HG02571 (cell line): ENCODE data around the gene ZNF225.
"Not testable (repeated sequence)": the region's sequence is repeated elsewhere in the genome, so short reads cannot be mapped to it uniquely, and the experiment has no call there.

Experiments used
- ATAC-seq: cut with Tn5 transposase; IDR thresholded peaks from one replicate; pipeline ENCODE4 v1.9.1; 2021; ENCODE audit warnings: mild to moderate bottlenecking, moderate library complexity; ENCODE audit not compliant: unreplicated experiment

ZNF225 gene

GRCh38 chr19:44113138-44113783, at the start of gene ZNF225:
Gene ZNF225 (plus strand): TSS chr19:44113399. CDS start chr19:44115828, 2,429 bp downstream.
- ATAC-seq: peak; percentile 92

GRCh38 chr19:44066305-44066704, 46.9 kb upstream of the ZNF225 start:
- no peak for ATAC-seq

DNA sequence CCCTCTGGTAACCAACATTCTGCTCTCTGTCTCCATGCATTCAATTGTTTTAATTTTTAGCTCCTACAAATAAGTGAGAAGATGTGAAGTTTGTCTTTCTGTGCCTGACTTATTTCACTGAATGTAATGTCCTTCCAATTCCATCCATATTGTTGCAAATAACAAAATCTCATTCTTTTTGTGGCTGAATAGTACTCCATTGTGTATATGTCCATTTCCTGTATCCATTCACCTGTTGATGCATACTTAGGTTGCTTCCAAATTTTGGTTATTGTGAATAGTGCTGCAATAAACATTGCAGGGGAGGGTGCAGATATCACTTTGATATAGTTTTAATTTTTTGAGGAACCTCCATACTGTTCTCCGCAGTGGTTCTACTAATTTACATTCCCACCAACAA, 43.8 kb upstream of the ZNF225 start:
- ATAC-seq: no peak

DNA sequence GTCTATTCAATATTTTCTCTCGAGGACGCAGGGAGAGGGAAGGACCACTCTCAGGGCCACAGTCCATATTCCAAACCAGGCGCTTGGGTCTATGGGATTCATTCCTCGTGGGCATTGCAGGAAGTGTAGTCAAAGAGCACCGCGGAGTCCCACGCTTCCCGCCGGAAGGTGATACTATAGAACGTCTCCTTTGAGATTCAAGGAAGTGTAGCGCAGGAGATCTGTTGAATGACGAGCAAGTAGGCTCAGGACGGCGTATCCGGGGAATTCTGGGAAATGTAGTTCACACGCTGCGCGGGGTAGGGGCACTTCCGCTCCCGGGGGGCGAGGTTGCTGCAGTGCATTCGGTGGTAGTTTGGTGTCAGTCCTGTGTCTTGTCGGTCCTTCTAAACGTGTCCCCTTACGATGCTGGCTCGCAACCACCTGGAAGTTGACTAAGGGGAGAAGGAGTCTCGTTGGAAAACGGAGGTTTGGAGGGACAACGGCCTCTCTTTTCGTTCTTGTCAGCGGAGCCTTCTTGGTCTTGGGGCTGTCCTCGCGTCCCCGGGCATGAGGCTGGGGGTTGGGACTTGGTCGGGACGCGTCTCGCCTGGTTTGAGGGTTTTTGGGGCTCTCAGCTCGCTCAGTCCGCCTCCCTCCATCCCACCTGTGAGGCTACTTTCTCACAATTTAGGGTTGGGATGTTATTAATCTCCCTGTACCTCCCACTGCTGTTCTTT, 41.2 kb upstream of the ZNF225 start, which contains the start of gene ZNF284:
TSS of gene ZNF284 (plus strand) at position 336 of the 719 bp plus-strand sequence. CDS start 4,231 bp downstream, outside the sequence.
- peak; percentile 91 for ATAC-seq

DNA sequence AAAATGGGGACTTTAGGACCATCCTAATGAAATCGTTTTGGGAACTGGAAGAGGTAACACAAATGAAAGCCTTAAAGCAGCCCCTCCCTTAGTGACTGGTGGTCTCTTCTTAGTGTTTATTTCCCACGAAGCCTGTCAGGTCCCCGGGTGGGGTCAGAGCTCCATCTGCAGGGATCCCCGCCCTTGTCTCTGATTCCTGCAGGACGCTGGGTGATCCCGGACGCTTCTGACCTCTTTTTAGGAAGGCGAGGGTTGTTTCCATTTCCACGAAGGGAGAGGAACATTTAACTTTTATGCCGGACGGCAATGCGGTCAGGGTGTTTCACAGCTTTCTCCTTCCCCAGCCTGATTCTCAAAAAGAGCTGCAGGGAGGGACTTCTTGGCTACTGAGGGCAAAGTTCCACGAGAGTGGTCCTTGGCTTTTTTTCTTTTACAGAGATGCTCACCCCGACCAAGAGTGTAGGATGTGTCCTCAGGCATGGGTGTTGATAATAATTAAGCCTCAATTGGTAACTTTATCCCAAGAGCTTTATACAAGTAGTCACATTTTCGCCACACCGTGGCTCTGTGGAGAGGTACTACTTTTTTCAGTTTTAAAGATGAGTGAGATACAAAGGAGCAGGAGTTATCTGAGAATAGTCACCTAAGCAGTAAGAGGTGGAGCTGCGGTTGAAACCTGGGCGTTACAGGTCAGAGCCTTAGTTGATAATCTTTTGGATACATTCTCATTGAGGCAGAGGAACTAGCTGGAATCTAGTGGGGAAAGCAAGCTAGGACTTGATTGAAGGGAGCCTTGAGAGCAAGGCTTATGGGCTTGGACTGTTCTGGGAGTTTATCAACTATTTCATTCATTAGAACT, 40.4 kb upstream of the ZNF225 start:
- ATAC-seq: no peak

DNA sequence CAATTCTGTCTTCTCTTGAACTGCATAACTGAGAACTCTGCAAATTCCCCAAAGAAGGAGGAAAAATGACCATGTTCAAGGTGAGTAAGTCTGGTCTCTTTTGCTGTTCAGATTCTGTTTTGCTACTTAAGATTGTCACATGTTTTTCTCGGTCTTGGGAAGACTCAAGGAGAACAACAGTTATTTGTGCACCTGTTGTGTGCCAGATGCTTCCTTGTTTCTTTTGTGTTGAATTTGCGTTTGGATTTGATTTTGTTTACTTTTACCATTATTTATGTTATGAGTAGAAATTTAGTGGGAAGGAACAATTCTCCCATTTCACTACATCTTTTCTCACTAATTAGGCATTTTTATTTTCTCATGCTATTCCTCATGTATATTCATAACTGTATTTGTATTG, 36.9 kb upstream of the ZNF225 start:
- no peak for ATAC-seq

DNA sequence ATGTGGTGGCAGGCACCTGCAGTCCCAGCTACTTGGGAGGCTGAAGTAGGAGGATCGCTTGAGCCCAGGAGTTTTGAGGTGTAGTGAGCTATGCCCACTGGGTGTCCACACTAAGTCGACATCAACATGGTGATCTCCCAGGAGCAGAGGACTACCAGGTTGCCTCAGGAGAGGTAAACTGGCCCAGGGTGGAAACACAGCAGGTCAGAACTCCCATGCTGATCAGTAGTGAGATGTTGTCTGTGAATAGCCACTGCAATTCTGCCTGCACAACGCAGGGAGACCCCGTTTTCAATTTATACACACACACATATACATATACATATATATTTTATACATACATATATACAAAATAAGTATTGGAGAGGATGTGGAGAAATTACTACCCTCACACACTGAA, 21.1 kb upstream of the ZNF225 start:
- no peak for ATAC-seq

GRCh38 chr19:44093931-44094765, 19.1 kb upstream of the ZNF225 start, which contains the start of gene ZNF224:
Gene ZNF224 (plus strand): TSS chr19:44094361. CDS start chr19:44097874, 3,513 bp downstream.
- ATAC-seq: peak; percentile 83

DNA sequence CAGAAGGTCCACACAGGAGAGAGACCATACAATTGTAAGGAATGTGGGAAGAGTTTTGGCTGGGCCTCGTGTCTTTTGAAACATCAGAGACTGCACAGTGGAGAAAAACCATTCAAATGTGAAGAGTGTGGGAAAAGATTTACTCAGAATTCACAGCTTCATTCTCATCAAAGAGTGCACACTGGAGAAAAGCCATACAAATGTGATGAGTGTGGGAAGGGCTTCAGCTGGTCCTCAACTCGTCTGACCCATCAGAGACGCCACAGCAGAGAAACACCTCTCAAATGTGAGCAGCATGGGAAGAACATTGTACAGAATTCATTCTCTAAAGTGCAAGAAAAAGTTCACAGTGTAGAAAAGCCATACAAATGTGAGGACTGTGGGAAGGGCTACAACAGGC, 5.4 kb upstream of the ZNF225 start:
- ATAC-seq: no peak

GRCh38 chr19:44109458-44109857, 3.7 kb upstream of the ZNF225 start:
- ATAC-seq: no peak

GRCh38 chr19:44111910-44112463, 1.2 kb upstream of the ZNF225 start:
- ATAC-seq: no peak

DNA sequence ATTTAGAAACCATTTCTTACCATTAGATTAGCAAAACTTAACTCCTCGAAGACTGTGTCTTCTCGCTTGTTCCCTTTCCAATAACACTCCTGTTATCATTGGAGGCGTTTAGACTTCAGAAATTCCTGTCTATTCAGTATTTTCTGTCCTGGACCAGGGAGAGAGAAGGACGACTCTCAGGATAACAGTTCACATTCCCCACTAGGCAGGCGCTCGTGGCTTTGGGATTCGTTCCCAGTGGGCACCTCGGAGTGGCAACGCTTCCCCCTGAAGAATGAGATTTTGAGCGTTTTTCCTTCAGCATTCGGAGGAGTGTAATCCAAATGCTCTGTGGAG, 429 bp upstream of the ZNF225 start:
- no peak for ATAC-seq

DNA sequence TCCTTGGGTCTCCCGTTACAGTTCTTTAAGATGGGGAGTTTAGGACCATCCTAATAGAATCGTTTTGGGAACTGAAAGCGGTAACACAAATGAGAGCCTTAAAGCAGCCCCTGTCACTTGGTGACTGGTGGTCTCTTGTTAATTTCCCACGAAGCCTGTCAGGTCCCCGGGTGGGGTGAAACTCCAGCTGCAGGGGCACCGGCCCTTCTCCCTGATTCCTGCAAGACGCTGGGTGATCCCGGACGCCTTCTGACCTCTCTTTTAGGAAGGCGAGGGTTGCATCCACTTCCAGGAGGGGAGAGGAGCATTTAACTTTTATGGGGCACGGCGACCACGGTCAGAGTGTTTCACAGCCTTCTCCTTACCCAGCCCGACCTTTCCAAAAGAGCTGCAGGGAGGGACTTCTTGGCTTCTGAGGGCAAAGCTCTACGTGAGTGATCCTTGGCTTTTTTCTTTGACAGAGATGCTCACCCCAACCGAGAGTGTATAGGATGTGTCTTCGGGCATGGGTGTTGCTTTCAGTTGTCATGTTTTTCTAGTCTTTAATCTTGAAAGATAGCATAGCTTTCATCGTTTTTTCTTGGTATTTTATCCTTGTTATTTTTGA, 688 bp downstream of the ZNF225 start:
- no peak for ATAC-seq

- not testable (repeated sequence) for ATAC-seq
Observed at GRCh38 chr19:44121162-44121561, 8.0 kb downstream of the ZNF225 start.

DNA sequence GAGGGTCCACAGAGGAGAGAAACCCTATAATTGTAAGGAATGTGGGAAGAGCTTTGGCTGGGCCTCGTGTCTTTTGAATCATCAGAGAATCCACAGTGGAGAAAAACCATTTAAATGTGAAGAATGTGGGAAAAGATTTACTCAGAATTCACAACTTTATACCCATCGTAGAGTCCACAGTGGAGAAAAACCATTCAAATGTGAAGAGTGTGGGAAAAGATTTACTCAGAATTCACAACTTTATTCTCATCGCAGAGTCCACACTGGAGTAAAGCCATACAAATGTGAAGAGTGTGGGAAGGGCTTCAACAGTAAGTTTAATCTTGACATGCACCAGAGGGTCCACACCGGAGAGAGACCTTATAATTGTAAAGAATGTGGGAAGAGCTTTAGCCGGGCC, 18.8 kb downstream of the ZNF225 start:
- no peak for ATAC-seq

DNA sequence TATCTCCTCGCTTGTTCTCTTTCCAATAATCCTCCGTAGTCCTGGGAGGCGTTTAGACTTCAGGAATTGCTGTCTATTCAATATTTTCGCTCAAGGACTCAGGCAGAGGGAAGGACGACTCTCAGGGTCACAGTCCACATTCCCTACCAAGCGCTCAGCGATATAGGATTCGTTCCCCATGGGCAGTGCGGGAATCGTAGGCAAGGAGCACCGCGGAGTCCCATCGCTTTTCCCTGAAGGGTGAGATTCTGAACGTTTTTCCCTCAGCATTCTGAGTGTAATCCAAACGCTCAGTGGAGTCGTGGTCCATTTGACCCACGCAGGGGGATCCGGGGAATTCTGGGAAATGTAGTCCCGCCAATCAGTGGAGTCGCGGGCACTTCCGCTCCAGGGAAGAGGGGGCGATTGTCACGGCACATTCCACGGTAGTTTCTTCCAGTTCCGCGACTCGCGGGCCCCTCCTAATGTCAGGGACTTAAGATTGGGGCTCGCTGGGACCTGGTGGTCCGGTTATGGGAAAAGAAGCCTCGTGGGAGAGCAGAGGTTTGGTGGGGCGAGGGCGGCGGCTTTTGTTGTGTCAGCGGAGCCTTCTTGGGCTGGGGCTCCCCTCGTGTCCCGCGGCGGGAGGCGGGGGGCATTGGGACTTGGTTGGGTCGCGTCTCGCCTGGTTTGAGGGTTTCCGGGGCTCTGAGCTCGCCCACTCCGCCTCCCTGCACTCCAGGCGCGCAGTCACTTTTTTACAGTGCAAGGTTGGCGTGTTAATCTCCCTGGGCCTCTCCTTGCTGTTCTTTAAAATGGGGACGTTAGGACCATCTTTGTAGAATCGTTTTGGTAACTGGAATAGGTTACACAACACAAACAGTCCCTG, 28.2 kb downstream of the ZNF225 start, which contains the start of gene ZNF234:
TSS of gene ZNF234 (plus strand) at position 364 of the 868 bp plus-strand sequence. CDS start 3,079 bp downstream, outside the sequence.
- ATAC-seq: no peak

- no peak for ATAC-seq
Observed at GRCh38 chr19:44142059-44142433, 28.8 kb downstream of the ZNF225 start.

DNA sequence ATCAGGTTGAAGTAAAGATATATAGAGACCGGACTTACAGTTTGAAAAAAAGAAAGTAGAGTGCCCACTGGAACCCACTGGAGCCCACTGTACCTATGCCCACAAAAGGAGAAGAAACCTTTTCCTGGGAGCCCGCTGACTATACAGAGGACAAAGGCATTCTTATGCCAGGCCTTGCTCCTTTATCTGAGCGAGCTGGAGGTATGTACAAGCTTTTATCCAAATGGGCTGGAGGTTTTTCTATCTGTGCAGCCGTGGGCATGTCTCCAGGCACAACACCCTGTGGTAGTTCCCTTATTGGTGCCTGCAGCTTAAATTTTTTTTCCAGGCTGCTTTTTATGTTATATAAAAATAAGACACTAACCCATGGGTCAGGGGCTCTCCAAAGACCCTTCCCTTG, 36.6 kb downstream of the ZNF225 start:
- ATAC-seq: no peak

DNA sequence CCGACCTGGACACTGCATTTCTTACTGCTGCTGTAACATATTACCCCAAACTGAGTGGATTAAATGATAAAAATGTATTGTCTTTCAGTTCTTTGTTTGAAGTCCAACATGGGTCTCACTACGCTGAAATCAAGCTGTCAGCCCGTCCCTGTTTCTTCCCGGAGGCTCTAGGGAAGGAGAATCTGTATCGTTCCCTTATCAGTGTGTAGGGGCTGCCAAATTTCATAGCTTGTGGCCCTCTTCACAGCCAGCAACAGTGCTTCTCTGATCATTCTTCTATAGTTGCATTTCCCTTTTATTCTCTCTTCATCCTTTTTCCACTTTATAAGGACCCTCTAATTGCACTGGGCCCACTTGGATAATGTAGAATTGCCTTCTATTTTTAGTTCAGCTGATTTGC, 38.3 kb downstream of the ZNF225 start:
- no peak for ATAC-seq
